SK-N-SH treated with all-trans-retinoic acid at 6 μM for 48 hours (cell line): ENCODE results near the gene ZBTB38.

Experiments used
- ATAC-seq: fragments of 200-7000 bp; cut with Tn5 transposase; 3 replicates; pipeline ENCODE4 v1.9.1; 2020; ENCODE audit warnings: mild to moderate bottlenecking, moderate library complexity
- ARNTL ChIP-seq: fragments of 450-650 bp; formaldehyde crosslinking; IDR thresholded peaks from 2 replicates; pipeline ENCODE4 v1.5.0; 2020; ENCODE audit warnings: low read depth, mild to moderate bottlenecking, moderate library complexity, borderline replicate concordance
- BACH2 ChIP-seq: fragments of 250-450 bp; sonication (Bioruptor Pico); IDR thresholded peaks from 2 replicates; pipeline ENCODE4 v1.9.0; 2021; ENCODE audit warnings: mild to moderate bottlenecking, borderline replicate concordance
- CREB5 ChIP-seq: fragments of 250-450 bp; sonication (Bioruptor Pico); IDR thresholded peaks from 2 replicates; pipeline ENCODE4 v1.5.1; 2020; ENCODE audit warnings: low read depth, mild to moderate bottlenecking, moderate library complexity
- CSDC2 ChIP-seq: fragments of 250-450 bp; sonication (Bioruptor Pico); IDR thresholded peaks from 2 replicates; pipeline ENCODE4 v1.5.0; 2020; ENCODE audit warnings: mild to moderate bottlenecking, moderate library complexity
- CSRNP3 ChIP-seq: fragments of 250-450 bp; sonication (Bioruptor Pico); IDR thresholded peaks from 2 replicates; pipeline ENCODE4 v1.5.1; 2021; ENCODE audit warnings: mild to moderate bottlenecking, moderate library complexity
- ESRRG ChIP-seq: fragments of 250-450 bp; sonication (Bioruptor Pico); IDR thresholded peaks from 2 replicates; pipeline ENCODE4 v1.6.1; 2021; ENCODE audit warnings: mild to moderate bottlenecking
- GLIS3 ChIP-seq: fragments of 250-450 bp; sonication (Bioruptor Pico); IDR thresholded peaks from 2 replicates; pipeline ENCODE4 v1.5.0; 2020; ENCODE audit warnings: mild to moderate bottlenecking, moderate library complexity
- ISL1 ChIP-seq: fragments of 250-450 bp; sonication (Bioruptor Pico); IDR thresholded peaks from 2 replicates; pipeline ENCODE4 v2.1.2; 2022; ENCODE audit warnings: mild to moderate bottlenecking, moderate library complexity
- OSR1 ChIP-seq: fragments of 250-450 bp; sonication (Bioruptor Pico); IDR thresholded peaks from 2 replicates; pipeline ENCODE4 v1.8.0; 2022; ENCODE audit warnings: moderate library complexity, mild to moderate bottlenecking, inconsistent platforms
- POU6F1 ChIP-seq: fragments of 250-450 bp; sonication (Bioruptor Pico); IDR thresholded peaks from 2 replicates; pipeline ENCODE4 v1.8.0; 2021; ENCODE audit warnings: low read depth, mild to moderate bottlenecking, moderate library complexity, borderline replicate concordance
- RARB ChIP-seq: fragments of 250-450 bp; sonication (Bioruptor Pico); IDR thresholded peaks from 2 replicates; pipeline ENCODE4 v1.8.0; 2021; ENCODE audit warnings: mild to moderate bottlenecking, moderate library complexity
- SNAI2 ChIP-seq: fragments of 250-450 bp; sonication (Bioruptor Pico); IDR thresholded peaks from 2 replicates; pipeline ENCODE4 v1.5.0; 2020; ENCODE audit warnings: mild to moderate bottlenecking, moderate library complexity
- TCF4 ChIP-seq: fragments of 250-450 bp; sonication (Bioruptor Pico); IDR thresholded peaks from 2 replicates; pipeline ENCODE4 v1.8.0; 2021; ENCODE audit warnings: mild to moderate bottlenecking, moderate library complexity, borderline replicate concordance
- TSHZ2 ChIP-seq: fragments of 250-450 bp; sonication (Bioruptor Pico); IDR thresholded peaks from 2 replicates; pipeline ENCODE4 v1.5.0; 2020; ENCODE audit warnings: mild to moderate bottlenecking, moderate library complexity
- ZFP3 ChIP-seq: fragments of 250-450 bp; sonication (Bioruptor Pico); IDR thresholded peaks from 2 replicates; pipeline ENCODE4 v1.5.0; 2020; ENCODE audit warnings: mild to moderate bottlenecking, moderate library complexity
- ZNF70 ChIP-seq: fragments of 450-650 bp; formaldehyde crosslinking; IDR thresholded peaks from 2 replicates; pipeline ENCODE4 v1.5.0; 2020; ENCODE audit warnings: mild to moderate bottlenecking, moderate library complexity
- ZNF8 ChIP-seq: fragments of 450-650 bp; formaldehyde crosslinking; IDR thresholded peaks from 2 replicates; pipeline ENCODE4 v1.5.0; 2020; ENCODE audit warnings: mild to moderate bottlenecking, moderate library complexity

Gene ZBTB38

GRCh38 chr3:141373232-141373631 lies 4.9 kb downstream of the ZBTB38 start:
- no peak for ATAC-seq
- TF ChIP-seq ISL1, result no peak
- no peak for TF ChIP-seq ESRRG (CRISPR knock-in tag)
- no peak for TF ChIP-seq TSHZ2 (CRISPR knock-in tag)
- TF ChIP-seq CSDC2 (CRISPR knock-in tag), result no peak
- TF ChIP-seq POU6F1, result no peak
- TF ChIP-seq ZFP3 (CRISPR knock-in tag), result no peak
- TF ChIP-seq ARNTL, result no peak
- no peak for TF ChIP-seq ZNF70 (CRISPR knock-in tag)
- TF ChIP-seq BACH2 (CRISPR knock-in tag), result no peak
- no peak for TF ChIP-seq CREB5 (CRISPR knock-in tag)
- no peak for TF ChIP-seq TCF4 (CRISPR knock-in tag)
- no peak for TF ChIP-seq OSR1 (CRISPR knock-in tag)
- TF ChIP-seq GLIS3 (CRISPR knock-in tag), result no peak
- TF ChIP-seq ZNF8 (CRISPR knock-in tag), result no peak

GRCh38 chr3:141373768-141374526 lies 5.6 kb downstream of the ZBTB38 start:
- TF ChIP-seq SNAI2 (CRISPR knock-in tag) (no peak), POU6F1 (no peak)
- no peak for ATAC-seq

- ATAC-seq, result no peak
- no peak for TF ChIP-seq ISL1
- no peak for TF ChIP-seq ZFP3 (CRISPR knock-in tag)
- TF ChIP-seq, all 23 proteins: peak for 0
Measured at GRCh38 chr3:141375381-141376301, 7.3 kb downstream of the ZBTB38 start.

- ATAC-seq, result no peak
- TF ChIP-seq SNAI2 (CRISPR knock-in tag) (no peak), CSRNP3 (CRISPR knock-in tag) (no peak), ISL1 (no peak), RARB (CRISPR knock-in tag) (no peak)
Measured at GRCh38 chr3:141377377-141377776, 9.1 kb downstream of the ZBTB38 start.
